PFSK-1 (cell line): ENCODE measurements around the gene GRAMD1A.

Experiments used
- FOXP2 ChIP-seq: optimal IDR thresholded peaks from 2 replicates; pipeline ENCODE3; 2011; ENCODE audit warnings: borderline replicate concordance, control low read depth, inconsistent platforms; ENCODE audit not compliant: insufficient read depth; ENCODE audit errors: extremely low read length, extremely low read depth
- POLR2AphosphoS5 ChIP-seq: IDR thresholded peaks from 2 replicates; pipeline ENCODE4 v1.6.1; 2012; ENCODE audit warnings: low read depth, mild to moderate bottlenecking, control low read depth, low read length, moderate library complexity
- REST ChIP-seq, 2 experiments: IDR thresholded peaks; 2 replicates each; pipeline versions ENCODE4 v1.6.1 to v1.8.0; 2011 to 2012; ENCODE audit warnings: low read depth in 2 of 2, low read length in 2 of 2, control low read depth in 1 of 2, inconsistent platforms in 1 of 2, mild to moderate bottlenecking in 1 of 2, moderate library complexity in 1 of 2; ENCODE audit not compliant: insufficient read depth in 1 of 2
- SIN3A ChIP-seq: IDR thresholded peaks from 2 replicates; pipeline ENCODE4 v1.6.1; 2012; ENCODE audit warnings: mild to moderate bottlenecking, low read length, moderate library complexity, borderline replicate concordance; ENCODE audit not compliant: insufficient read depth
- TAF1 ChIP-seq: IDR thresholded peaks from 2 replicates; pipeline ENCODE4 v1.6.1; 2012; ENCODE audit warnings: low read length, control low read depth, borderline replicate concordance; ENCODE audit not compliant: insufficient read depth

The GRAMD1A gene

GRCh38 chr19:35013041-35013819 lies 13.1 kb downstream of the GRAMD1A start:
- no peak for TF ChIP-seq REST (IDR thresholded peaks at IDR 0.05; ENCODE audit: insufficient read depth in 1 of 2, low read depth in 2 of 2, low read length in 2 of 2)
- no peak for TF ChIP-seq FOXP2
- no peak for TF ChIP-seq TAF1
- no peak for TF ChIP-seq POLR2AphosphoS5
- no peak for TF ChIP-seq SIN3A

GRCh38 chr19:35013820-35014754 lies 14.0 kb downstream of the GRAMD1A start:
- TF ChIP-seq SIN3A (no peak), REST (IDR thresholded peaks at IDR 0.05; ENCODE audit: insufficient read depth in 1 of 2, low read depth in 2 of 2, low read length in 2 of 2) (no peak), TAF1 (no peak), POLR2AphosphoS5 (no peak), FOXP2 (no peak)

GRCh38 chr19:35015270-35015953 lies 15.3 kb downstream of the GRAMD1A start:
- TF ChIP-seq POLR2AphosphoS5 (no peak), FOXP2 (no peak)

- TF ChIP-seq POLR2AphosphoS5 (no peak), REST (IDR thresholded peaks at IDR 0.05; ENCODE audit: insufficient read depth in 1 of 2, low read depth in 2 of 2, low read length in 2 of 2) (no peak), FOXP2 (no peak), SIN3A (no peak), TAF1 (no peak)
Measured at GRCh38 chr19:35015954-35016351, 15.8 kb downstream of the GRAMD1A start.

GRCh38 chr19:35017507-35017906 lies 17.4 kb downstream of the GRAMD1A start:
- TF ChIP-seq POLR2AphosphoS5 (no peak), FOXP2 (no peak), SIN3A (no peak), REST (IDR thresholded peaks at IDR 0.05; ENCODE audit: insufficient read depth in 1 of 2, low read depth in 2 of 2, low read length in 2 of 2) (no peak), TAF1 (no peak)
